GM21723 (cell line): ENCODE results near the gene LIMS1.
"Not testable (repeated sequence)": the region's sequence is repeated elsewhere in the genome, so short reads cannot be mapped to it uniquely, and the experiment has no call there.

Experiments
- ATAC-seq: cut with Tn5 transposase; IDR thresholded peaks from one replicate; pipeline ENCODE4 v1.9.1; 2021; ENCODE audit warnings: mild to moderate bottlenecking, moderate library complexity; ENCODE audit not compliant: unreplicated experiment

Gene LIMS1

GRCh38 chr2:108630567-108631405 lies 96.5 kb downstream of the LIMS1 start:
- ATAC-seq, result no peak

GRCh38 chr2:108632332-108633160 lies 98.3 kb downstream of the LIMS1 start:
- ATAC-seq, result no peak

GRCh38 chr2:108633409-108633808 lies 99.1 kb downstream of the LIMS1 start:
- ATAC-seq, result no peak

- ATAC-seq, result no peak
Observed at GRCh38 chr2:108634011-108634410, 99.7 kb downstream of the LIMS1 start.

- no peak for ATAC-seq
Observed at GRCh38 chr2:108634576-108635160, 100.4 kb downstream of the LIMS1 start.

- peak; percentile 15 for ATAC-seq
Observed at GRCh38 chr2:108635630-108636354, 101.5 kb downstream of the LIMS1 start.

GRCh38 chr2:108637304-108637669 lies 103.0 kb downstream of the LIMS1 start:
- ATAC-seq, result no peak

- no peak for ATAC-seq
Observed at GRCh38 chr2:108640731-108641130, 106.5 kb downstream of the LIMS1 start.

GRCh38 chr2:108641756-108642155 lies 107.5 kb downstream of the LIMS1 start:
- no peak for ATAC-seq

GRCh38 chr2:108643261-108643849 lies 109.1 kb downstream of the LIMS1 start:
- no peak for ATAC-seq

GRCh38 chr2:108643862-108644261 lies 109.6 kb downstream of the LIMS1 start:
- ATAC-seq, result not testable (repeated sequence)

- not testable (repeated sequence) for ATAC-seq
Observed at GRCh38 chr2:108644446-108644845, 110.2 kb downstream of the LIMS1 start.

- not testable (repeated sequence) for ATAC-seq
Observed at GRCh38 chr2:108648796-108649195, 114.5 kb downstream of the LIMS1 start.

GRCh38 chr2:108650465-108650864 lies 116.2 kb downstream of the LIMS1 start:
- ATAC-seq, result not testable (repeated sequence)

GRCh38 chr2:108651468-108651867 lies 117.2 kb downstream of the LIMS1 start:
- not testable (repeated sequence) for ATAC-seq

GRCh38 chr2:108652187-108652931 lies 118.1 kb downstream of the LIMS1 start:
- peak; percentile 92 for ATAC-seq

- not testable (repeated sequence) for ATAC-seq
Observed at GRCh38 chr2:108653425-108653824, 119.2 kb downstream of the LIMS1 start.

- ATAC-seq, result not testable (repeated sequence)
Observed at GRCh38 chr2:108653849-108654248, 119.6 kb downstream of the LIMS1 start.

GRCh38 chr2:108654521-108655125 lies 120.4 kb downstream of the LIMS1 start:
- not testable (repeated sequence) for ATAC-seq
